Pancreas (tissue), 10 donors: ENCODE results near the gene PRPSAP1. TPM values are rescaled to one million over a fixed set of nuclear protein-coding genes. Genes with fewer than 3 reads are reported as not detected.
"Not testable (repeated sequence)": the region's sequence is repeated elsewhere in the genome, so short reads cannot be mapped to it uniquely, and the experiment has no call there.

Experiments
- ATAC-seq, 4 donors: fragments of 200-7000 bp; cut with Tn5 transposase; one replicate each; pipeline versions ENCODE4 v1.8.0 to v1.9.1; 2020; ENCODE audit warnings: mild to moderate bottlenecking in 4 of 4, moderate library complexity in 4 of 4
- DNase-seq, 6 donors: peaks; one replicate each; pipeline ENCODE4 v3.0.0-alpha.2; 2020
- FAIRE-seq: peaks from 2 replicates; lab custom pipeline; 2012; peaks lifted over from hg19 to GRCh38; lab: Jason Lieb, UNC
- H3K27ac ChIP-seq, 4 donors: fragments of 200-600 bp; sonication (generic); 1 replicate in 3 of 4; 2 replicates in 1 of 4; pipeline versions ENCODE4 v1.5.0 to v1.8.0; 2020
- H3K27me3 ChIP-seq, 4 donors: fragments of 200-600 bp; one replicate each; pipeline ENCODE4 v1.8.0; 2021
- H3K36me3 ChIP-seq, 3 donors: fragments of 200-600 bp; sonication (generic) in 1 of 3; one replicate each; pipeline versions ENCODE4 v1.5.0 to v1.8.0; 2020 to 2021
- H3K4me1 ChIP-seq, 3 donors: fragments of 200-600 bp; one replicate each; pipeline ENCODE4 v1.8.0; 2021
- H3K4me3 ChIP-seq, 4 donors: fragments of 200-600 bp; sonication (generic) in 2 of 4; one replicate each; pipeline versions ENCODE4 v1.5.0 to v1.8.0; 2020 to 2021
- H3K9me3 ChIP-seq, 4 donors: fragments of 200-600 bp; one replicate each; pipeline ENCODE4 v1.8.0; 2021
- CTCF ChIP-seq, 4 donors: fragments of 200-600 bp; sonication (generic) in 3 of 4; IDR thresholded peaks; one replicate each; pipeline versions ENCODE4 v1.5.0 to v1.8.0; 2021; ENCODE audit warnings: antibody characterized with exemption in 4 of 4
- WGBS, 2 donors: extraction: QIAGEN DNeasy Blood & Tissue Kit; methylation state at CpG; one replicate each; pipeline ENCODE4 v1.1.7; 2013; 5-methylcytosine and 5-hydroxymethylcytosine counted together
- intact Hi-C, 3 donors: fragments of 100-400 bp; cut with DNase I; formaldehyde crosslinking; loops; one replicate each; pipeline versions ENCODE4 v1.11.1 to v1.14.2; 2022
- polyA plus RNA-seq, 2 donors: library from polyadenylated mRNA; stranded (reverse); fragments of 200-250 nt; gene quantifications; one replicate each; pipeline ENCODE4 v1.2.3, GENCODE V29; 2013
- total RNA-seq, 6 donors: library from RNA; stranded (reverse); fragmentation: NEBNext Ultra II Directional in 4 of 6; extraction: Animal tissue kit (Norgen Biotek cat#: 25700) in 4 of 6; gene quantifications; one replicate each; pipeline versions ENCODE4 v1.2.1 to v1.2.4, GENCODE V29; 2021 to 2023
- donor health status: healthy with polysubstance abuse.
- donor health status: DM: no; HTN: no; CAD: no; lungs with moderate emphysema.
- donor health status: DM: no; HTN: no; CAD: no.
- donor health status: control.
- donor health status: control.
- donor health status: Bipolar disorder and iron deficiency.
- donor health status: DM: yes; HTN: yes; CAD: no.
- donor health status: DM: no; HTN: no; CAD: no.
- donor health status: DM: no; HTN: no; CAD: no.
- donor health status: DM: yes; HTN: yes; CAD: no.

The PRPSAP1 gene
- total and polyA plus RNA-seq, 8 donors, result 18.5 to 43.3 (median 25.7) TPM

GRCh38 chr17:76312735-76313134, 41.0 kb downstream of the PRPSAP1 start:
- intact Hi-C loops, result no loop called here
- H3K27ac ChIP-seq, result no peak overlapping the region
- TF ChIP-seq CTCF (IDR thresholded peaks at IDR 0.05), result no peak
- no peaks in the 10 kb centered on the region for H3K4me1 ChIP-seq
- WGBS, 2 donors, result 87 to 88% methylated on average over 9 of the region's 9 CpGs
- no peaks in the 10 kb centered on the region for H3K27me3 ChIP-seq
- no peaks in the 10 kb centered on the region for H3K9me3 ChIP-seq
- FAIRE-seq (no peak), ATAC-seq (no peak), DNase-seq (no peak)
- H3K4me3 ChIP-seq, result no peak overlapping the region
- peaks cover 0 to 42% (median 0%) of the 10 kb centered on the region in 3 donors for H3K36me3 ChIP-seq

- 87 to 90% methylated on average over 4 of the region's 4 CpGs for WGBS, 2 donors
- DNase-seq (no peak), FAIRE-seq (no peak), ATAC-seq (no peak)
- Histone ChIP-seq H3K27ac (no peak overlapping the region), H3K9me3 (no peaks in the 10 kb centered on the region), H3K27me3 (no peaks in the 10 kb centered on the region), H3K36me3 (peaks cover 0 to 38% (median 0%) of the 10 kb centered on the region in 3 donors), H3K4me3 (no peak overlapping the region), H3K4me1 (no peaks in the 10 kb centered on the region)
- intact Hi-C loops, result loop anchor here (5.0 to 10.0 kb wide), 3 partner anchors 78 to 88 kb away; no protein-coding TSS in a partner anchor
- TF ChIP-seq CTCF (IDR thresholded peaks at IDR 0.05), result no peak
These were observed 44.3 kb downstream of the PRPSAP1 start for GRCh38 chr17:76309461-76309860.

- H3K27ac ChIP-seq, result no peak within 1 kb of the TSS
- H3K27me3 ChIP-seq, result no peaks in the 10 kb centered on the region
- no peaks in the 10 kb centered on the region for H3K4me1 ChIP-seq
- no peak for DNase-seq
- no peaks in the 10 kb centered on the region for H3K9me3 ChIP-seq
- intact Hi-C loops, result loop anchor here (5.0 to 10.0 kb wide), 3 partner anchors 79 to 89 kb away; no protein-coding TSS in a partner anchor
- WGBS, 2 donors, result 96 to 97% methylated on average over 44 of the region's 44 CpGs
- no peak for FAIRE-seq
- ATAC-seq, result no peak
- TF ChIP-seq CTCF (IDR thresholded peaks at IDR 0.05), result no peak
- peaks cover 0 to 26% (median 0%) of the 10 kb centered on the region in 3 donors for H3K36me3 ChIP-seq
- H3K4me3 ChIP-seq, result no peak within 1 kb of the TSS
These were observed 45.8 kb downstream of the PRPSAP1 start, which contains the start of gene QRICH2 for GRCh38 chr17:76307966-76308338. TSS of gene QRICH2 (minus strand) at chr17:76308276. CDS start at chr17:76307998, 278 bp downstream.

- DNase-seq (no peak), FAIRE-seq (no peak), ATAC-seq (no peak)
- 95 to 96% methylated on average over 54 to 58 of the region's 58 CpGs for WGBS, 2 donors
- Histone ChIP-seq H3K4me1 (no peaks in the 10 kb centered on the region), H3K9me3 (no peaks in the 10 kb centered on the region), H3K27me3 (no peaks in the 10 kb centered on the region), H3K27ac (no peak overlapping the region), H3K36me3 (peaks cover 0 to 21% (median 0%) of the 10 kb centered on the region in 3 donors), H3K4me3 (no peak overlapping the region)
- intact Hi-C loops, result loop anchor here (5.0 to 10.0 kb wide), 3 partner anchors 80 to 90 kb away; no protein-coding TSS in a partner anchor
- TF ChIP-seq CTCF (IDR thresholded peaks at IDR 0.05), result no peak
These were observed 46.3 kb downstream of the PRPSAP1 start for GRCh38 chr17:76307299-76307965.

GRCh38 chr17:76305135-76305454, 48.6 kb downstream of the PRPSAP1 start:
- not testable (repeated sequence) for H3K27me3 ChIP-seq, H3K27ac ChIP-seq, FAIRE-seq, H3K9me3 ChIP-seq, ATAC-seq, H3K36me3 ChIP-seq, DNase-seq, H3K4me1 ChIP-seq, H3K4me3 ChIP-seq
- intact Hi-C loops, result loop anchor here (5.0 to 10.0 kb wide), 3 partner anchors 82 to 92 kb away; no protein-coding TSS in a partner anchor
- WGBS, 2 donors, result 84 to 95% methylated on average over 3 of the region's 3 CpGs
